EL (cell line): ENCODE results near the gene TEX38.
"Not testable (repeated sequence)": the region's sequence is repeated elsewhere in the genome, so short reads cannot be mapped to it uniquely, and the experiment has no call there.

ENCODE experiments used
- DNase-seq: peaks from one replicate; pipeline ENCODE4 v3.0.0-alpha.2; 2016

TEX38 gene

DNA sequence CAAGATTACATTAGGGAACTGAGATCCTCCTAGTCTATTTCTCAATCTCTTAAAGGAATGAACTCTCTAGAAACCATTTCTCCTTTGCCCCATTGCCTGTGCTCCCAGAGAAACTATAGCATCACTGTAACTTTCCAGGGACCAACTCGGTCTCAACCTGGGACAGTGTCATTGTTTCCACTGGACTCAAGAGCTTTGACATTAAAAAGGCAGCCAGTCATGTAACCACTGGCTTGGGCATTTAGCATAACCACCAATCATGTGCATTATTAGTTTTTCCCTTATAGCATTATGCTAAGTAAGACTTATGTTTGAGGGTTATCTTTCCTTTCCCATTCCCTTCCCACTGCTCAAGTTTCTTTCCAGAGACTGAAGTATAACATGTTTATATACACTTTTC is 18.2 kb downstream of the TEX38 start:
- DNase-seq, result no peak

DNA sequence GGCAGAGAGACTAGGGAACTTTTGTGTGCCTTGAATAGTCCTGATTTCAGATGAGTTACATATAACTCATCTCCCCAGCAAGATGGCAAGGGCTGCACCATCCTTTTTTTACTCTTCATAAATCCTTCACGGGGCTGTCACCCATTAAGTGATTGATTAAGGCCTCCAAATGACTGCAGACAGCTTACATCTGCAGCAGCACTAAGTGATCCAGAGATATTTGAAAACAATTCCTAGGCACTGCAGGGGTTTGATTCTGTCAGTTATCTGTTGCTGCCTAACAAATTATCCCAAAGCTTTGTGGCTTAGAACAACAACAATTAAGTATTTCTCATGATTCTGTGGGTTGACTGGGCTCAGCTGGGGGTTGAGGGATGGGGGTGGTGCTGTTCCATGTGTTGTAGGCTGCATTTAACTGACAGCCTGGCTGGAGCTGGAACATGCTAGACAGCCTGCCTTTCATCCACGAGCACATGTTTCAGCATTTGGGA is 19.3 kb downstream of the TEX38 start:
- DNase-seq, result no peak

DNA sequence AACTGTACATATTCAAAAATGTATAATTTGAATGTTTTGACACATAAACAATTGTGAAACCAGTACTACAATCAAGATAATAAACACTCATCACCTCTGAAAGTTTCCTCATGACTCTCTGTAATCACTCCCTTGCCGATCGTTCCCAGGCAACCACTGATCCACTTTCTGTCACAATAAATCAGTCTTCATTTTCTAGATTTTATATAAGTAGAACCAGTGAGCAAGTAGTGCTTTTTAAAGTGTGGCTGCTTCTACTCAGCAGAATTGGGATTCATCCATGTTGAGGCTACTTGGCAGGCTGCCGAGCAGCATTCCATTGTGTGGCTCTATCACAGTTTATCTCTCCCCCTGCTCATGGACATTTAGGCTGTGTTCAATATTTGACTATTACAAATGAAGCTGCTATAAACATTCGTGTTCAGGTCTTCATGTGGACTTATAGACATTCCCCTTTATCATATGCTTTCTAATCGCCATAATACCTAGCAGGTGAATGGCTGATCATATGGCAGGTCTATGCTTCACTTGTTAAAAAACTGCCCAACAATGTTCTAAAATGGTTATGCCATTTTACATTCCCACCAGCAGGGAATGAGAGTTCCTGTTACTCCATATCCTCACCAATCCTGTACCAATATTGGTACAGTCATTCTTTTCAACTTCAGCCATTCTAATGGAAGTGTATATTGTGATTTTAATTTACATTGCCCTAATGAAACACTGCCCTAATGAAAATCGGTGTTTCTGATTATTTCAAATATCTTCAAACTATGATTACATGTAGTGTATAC is 20.5 kb downstream of the TEX38 start:
- peak; percentile 13 for DNase-seq

DNA sequence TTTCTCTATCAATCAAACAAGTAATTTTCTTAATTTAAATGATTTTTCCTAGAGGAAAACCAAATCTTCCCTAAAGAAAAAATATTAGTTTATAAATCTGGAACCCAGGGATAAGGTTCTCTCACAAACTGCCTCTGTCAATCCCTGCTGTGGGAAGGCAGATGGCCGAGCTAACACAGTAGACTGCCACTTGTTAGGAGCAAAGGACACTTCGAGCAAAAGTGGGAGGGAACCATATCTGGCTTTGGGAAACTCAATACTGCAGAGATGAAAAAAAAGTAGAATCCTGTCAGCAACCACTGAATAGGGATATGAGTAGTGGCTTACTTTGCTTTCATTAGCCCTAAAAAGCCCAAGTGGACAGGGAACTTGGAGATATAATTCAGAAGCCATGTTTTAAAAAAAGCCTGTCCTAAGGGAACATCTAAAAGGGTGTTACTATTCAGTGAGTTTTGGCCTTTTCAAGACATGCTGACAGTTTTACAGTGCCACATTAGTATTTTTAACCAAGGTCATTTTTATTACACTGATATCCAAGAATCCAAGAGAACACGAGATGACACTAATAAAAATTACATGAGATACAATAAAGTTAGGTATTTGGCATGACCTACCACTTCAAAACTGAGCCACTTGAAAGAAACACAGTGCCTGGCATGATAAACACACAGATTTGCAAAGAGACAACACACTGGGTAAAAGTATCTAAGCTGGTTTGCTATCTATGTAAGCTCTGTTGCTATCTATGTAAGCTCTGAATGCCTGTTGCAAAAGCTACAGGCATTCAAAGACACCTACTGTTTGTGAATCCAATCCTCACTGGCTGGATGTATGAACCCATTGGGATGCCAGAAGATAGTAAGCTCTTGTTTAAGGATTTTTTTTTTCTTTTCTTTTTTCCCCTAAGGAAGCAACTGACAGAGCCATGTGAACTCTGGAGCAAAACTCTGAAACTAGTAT is 21.4 kb downstream of the TEX38 start:
- no peak for DNase-seq

DNA sequence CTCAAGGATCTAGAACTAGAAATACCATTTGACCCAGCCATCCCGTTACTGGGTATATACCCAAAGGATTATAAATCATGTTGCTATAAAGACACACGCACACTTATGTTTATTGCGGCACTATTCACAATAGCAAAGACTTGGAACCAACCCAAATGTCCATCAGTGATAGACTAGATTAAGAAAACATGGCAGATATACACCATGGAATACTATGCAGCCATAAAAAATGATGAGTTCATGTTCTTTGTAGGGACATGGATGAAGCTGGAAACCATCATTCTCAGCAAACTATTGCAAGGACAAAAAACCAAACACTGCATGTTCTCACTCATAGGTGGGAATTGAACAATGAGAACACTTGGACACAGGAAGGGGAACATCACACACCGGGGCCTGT is 23.0 kb downstream of the TEX38 start:
- not testable (repeated sequence) for DNase-seq

DNA sequence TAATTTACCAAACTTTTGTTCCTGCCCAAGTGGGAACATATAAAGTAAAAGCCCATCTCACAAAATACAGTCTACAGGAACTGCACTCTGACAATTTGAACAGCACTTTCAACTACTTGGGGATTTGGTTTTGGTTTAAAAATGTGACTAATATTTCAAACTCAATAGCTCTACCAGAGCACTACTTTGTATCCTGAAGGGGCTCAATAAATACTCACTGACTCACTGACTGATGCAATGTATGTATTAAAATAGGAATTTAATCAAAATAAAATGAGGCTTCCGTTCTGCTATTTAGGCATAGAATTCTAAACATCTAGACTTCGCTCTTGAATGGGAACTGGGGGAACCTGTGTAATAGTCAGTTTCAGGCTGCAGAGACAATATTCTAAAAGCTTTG is 25.4 kb downstream of the TEX38 start:
- DNase-seq, result no peak

DNA sequence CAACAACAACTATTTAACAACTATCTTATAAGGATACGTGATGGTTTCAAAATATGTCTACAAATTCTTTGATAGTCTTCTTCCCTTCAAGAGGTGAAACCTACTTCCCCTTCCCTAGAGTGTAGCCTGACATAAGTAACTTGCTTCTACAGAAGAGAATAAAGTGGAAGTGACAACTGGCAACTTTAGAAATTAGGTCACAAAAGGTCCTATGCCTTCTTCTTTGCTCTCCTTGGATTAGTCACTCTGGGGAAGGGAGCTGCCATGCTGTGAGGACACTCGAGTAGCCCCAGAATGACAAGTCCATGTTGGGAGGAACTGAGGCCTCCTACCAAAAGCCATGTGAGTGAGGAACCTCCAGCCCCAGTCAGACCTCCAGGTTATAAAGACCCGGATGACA is 28.0 kb downstream of the TEX38 start:
- DNase-seq, result no peak

DNA sequence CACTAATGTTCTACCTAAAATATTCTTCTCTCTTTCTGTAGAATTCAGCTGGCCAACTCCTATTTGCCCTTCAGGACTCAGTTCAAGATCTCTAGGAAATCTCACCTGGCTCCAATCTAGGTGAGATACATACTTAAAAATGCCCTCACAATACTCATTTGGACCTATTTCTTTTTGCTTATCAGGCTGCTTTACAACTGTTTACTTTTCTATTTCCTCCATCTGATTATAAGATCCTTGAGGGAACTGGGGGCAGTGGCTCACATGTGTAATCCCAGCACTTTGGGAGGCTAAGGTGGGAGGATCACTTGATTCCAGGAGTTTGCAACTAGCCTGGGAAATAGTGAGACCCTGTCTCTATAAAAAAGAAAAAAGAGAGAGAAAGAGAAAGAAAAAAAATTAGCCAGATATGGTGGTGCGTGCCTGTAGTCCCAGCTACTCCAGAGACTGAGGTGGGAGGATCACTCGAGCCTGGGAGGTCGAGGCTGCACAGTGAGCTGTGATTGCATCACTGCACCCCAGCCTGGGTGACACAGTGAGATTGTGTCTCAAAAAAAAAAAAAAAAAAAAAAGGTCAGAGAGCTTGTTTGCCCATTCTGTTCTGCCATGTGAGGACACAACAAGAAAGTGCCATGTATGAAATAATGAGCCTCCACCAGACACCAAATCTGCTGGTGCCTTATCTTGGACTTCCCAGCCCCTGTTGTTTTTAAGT is 32.4 kb downstream of the TEX38 start:
- no peak for DNase-seq

DNA sequence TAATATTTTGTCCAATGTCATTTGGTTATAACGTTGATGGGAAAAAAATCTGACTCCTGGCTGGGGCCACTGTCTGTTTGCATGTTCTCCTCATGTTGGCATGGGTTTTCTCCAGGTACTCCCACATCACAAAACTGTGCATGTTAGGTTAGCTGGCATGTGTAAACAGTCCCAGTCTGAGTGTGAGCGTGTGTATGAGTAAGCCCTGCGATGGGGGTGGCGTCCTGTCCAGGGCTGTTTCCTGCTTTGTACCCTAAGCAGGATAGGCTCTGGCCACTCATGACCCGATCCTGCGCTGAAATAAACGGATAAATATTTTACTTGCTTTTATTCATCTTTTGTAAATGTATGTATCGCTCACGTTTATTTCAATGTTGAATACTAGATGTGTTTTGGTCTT is 33.8 kb downstream of the TEX38 start:
- no peak for DNase-seq

DNA sequence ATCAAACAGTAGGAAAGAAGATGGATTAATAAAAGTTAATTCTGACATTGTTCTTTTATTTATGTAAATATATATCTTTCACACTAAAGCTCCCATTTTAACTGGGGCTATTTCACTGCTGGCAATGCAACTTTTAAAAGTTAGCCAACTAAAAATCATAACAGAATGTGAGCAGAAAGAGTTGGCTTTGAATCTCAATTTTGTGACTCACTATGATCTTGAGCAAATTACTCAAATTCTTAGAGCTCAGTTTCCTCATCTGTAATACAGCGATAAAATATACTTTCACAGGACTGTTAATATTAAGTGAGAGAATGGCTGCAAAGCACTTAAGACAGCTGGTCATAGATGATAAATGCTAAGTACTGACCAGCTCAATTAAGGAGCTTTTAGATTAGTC is 36.5 kb downstream of the TEX38 start:
- DNase-seq, result no peak

DNA sequence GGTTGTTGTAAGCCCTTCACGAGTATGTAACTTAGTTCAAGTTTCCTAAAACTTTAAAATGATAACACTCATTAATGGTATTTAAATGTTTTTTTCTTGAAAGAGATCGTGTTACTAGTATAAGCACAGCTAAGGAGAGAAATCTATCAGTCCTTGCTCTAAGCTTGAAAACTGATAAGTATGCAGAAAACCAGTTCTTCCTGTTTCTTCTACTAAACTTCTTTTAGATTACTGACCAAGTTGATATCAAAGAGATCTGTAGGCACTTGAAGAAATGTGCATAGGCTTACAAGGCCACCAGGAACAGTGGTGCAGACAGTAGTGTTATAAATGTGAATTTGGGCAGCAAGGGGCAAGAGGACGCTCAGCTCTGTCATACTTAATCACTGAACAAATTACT is 43.3 kb downstream of the TEX38 start:
- no peak for DNase-seq

DNA sequence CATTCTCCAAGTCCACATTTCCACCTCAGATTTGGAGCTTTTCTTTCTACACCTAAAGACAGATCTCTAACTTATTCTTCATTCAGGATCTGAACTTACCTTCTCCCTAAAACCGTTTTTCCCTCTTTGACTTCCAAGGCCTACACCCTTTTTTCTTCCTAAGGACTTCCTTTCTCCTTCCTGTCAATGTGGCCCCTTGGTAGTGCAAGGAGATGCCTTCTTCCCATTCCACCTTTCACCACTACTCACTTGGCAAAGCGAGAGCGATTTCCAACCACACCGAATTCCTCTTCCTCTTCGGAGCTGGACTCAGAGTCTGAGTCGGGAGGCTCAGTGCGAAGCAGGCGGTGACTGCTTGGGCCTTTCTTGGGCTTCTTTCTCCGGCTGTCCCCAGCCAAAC is 46.0 kb downstream of the TEX38 start:
- no peak for DNase-seq

DNA sequence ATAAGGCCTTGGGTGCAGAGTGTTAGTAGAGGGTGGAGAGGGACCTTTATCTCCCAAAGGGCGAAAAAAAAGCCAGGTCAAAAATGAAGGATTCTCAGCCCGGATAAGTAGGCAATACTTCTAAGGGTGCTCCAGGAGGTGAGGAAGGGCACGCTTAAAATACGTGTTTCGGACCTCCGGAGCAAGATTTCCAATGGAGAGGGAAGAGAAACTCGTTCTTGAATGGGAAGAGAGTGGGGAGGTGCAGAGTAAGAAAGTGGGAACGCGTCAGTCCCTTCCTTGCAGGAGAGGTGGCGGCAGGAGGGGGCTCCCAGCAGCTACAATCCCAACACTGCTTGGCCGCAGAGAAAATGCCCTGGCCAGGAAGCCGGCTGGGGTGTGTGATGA is 46.7 kb downstream of the TEX38 start:
- no peak for DNase-seq

DNA sequence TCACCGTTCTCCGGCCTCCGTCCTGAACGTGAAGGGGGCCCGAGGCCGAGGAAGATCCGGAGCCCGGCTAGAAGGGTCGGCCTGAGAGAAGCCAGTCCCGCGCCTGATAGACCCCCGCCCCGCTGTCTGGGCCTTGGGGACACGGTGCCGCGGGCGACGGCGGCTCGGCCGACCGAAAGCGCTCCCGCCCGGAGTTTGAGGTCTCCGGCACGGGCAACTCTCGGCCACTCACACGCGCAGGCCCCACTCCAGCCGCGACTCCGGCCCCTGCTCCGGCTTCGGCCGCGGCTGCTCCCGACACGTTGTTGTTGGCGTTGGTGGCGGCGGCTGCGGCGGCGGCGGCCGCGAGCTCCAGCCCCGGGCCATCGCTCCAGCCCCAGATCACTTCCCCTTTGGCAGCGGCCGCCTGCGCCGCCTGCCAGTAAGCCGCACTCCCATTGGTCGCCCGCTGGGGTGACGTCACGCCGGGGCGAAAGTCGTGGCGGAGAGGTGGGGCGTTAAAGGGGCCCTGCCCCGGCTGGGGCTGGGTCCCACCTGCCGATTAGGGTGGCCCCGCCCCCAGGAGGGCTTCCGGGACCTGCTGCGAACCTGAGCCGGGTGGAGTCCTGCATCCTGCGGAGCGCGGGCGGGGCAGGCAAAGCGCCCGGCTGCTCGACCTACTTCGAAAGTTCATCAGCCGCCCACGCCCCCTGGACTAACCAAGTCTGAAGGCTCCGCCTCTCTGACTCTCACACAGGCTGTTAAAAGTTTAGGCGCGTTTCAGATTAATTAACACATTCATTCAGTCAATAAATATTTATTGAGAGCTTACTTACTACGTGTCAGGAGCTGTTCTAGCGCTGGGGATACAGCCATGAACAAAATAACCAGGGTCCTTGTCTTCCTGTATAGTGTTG is 47.3 kb downstream of the TEX38 start, which contains the start of gene EFCAB14:
Gene EFCAB14 (minus strand): TSS at position 388 of the 896 bp plus-strand sequence. CDS start 1,027 bp downstream, outside the sequence.
- peak; percentile 90 for DNase-seq

DNA sequence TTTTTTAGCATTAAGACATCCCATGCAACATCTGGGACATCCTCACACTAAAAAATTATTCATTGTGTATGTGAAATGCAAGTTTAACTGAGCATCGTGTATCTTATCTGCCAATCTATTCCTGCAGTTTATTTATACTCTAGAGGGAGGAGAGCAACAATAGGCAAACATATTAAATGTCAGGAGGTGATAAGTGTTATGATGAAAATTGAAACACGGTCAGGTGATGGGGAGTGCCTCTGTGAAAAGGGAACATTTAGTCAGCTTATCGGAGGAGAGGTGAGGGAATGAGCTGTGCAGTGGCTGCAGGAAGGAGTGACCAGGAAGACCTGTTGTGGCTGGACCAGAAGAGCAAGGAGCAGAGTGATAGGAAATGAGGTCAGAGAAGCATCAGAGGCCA is 48.0 kb downstream of the TEX38 start:
- no peak for DNase-seq

DNA sequence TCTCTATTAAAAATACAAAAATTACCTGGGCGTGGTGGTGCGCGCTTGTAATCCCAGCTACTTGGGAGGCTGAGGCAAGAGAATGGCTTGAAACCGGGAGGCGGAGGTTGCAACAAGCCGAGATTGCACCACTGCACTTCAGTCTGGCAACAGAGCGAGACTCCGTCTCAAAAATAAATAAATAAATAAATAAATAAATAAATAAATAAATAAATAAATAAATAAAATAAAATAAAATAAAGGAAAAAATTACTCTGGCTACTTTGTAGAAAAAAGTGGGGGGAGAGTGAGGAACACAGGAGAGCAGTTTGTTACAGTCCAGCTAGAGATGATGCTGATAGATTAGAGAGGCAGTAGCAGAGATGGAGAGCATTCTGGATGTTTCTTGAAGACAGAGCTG is 48.7 kb downstream of the TEX38 start:
- DNase-seq, result not testable (repeated sequence)

DNA sequence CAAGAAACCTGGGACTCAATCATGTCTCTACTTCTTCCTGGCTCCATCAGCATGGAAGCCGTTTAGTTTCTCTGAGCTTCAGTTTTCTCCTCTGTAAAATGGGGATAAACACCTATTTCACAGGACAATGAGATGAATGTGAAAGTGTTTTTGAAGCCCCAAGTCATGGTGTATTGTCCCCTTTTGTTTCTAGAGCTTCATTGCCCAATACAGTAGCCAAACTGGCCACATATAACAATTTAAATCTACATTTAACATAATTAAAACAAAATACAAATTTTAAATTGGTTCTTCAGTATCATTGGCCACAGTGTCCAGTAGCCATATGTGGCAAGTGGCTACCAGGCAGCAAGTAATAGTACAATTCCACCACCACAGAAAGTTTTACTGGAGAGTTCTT is 49.5 kb downstream of the TEX38 start:
- DNase-seq, result no peak

DNA sequence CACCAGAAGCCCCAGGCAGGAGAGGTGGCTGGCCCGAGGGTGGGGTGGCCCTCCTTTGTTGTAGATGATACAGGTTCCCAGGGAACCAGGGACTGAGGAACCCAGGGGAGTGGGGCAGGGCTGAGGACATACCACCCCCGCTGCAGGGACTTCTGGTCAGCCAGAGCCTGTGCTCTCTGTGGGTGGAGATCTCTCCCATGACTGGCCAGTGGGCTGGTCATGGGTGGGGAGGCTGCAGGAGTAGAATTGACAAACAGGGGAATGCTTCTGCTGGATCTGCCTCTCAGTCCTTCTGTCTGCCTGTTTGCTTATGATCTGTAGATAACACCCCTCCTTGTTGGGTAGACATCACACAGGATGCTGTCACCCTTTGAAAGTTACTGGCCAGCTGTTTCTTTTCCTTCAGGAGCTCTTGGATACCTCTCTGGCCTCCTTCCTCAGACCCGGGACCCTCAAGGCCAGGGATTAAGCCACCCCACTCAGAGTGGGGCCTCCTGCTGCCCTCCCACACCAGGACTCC is 50.1 kb downstream of the TEX38 start:
- no peak for DNase-seq
